ENCODE data around the gene GFPT2. TPM values are rescaled to one million over a fixed set of nuclear protein-coding genes. Genes with fewer than 3 reads are reported as not detected.

The GFPT2 gene
- total and polyA plus RNA-seq, 2 of the 8 experiments (the other 6 are each of a cell fraction or from before 2014, with no cell fraction given): 83.7 to 143 TPM

- WGBS, 2 experiments (ENCODE audit: extremely low coverage in 1 of 2, insufficient coverage in 1 of 2, insufficient read length in 1 of 2, insufficient replicate concordance in 2 of 2, low coverage in 1 of 2, low lambda C conversion rate in 2 of 2, missing lambda C conversion rate in 1 of 2): 96% methylated on average over 22 of the region's 22 CpGs; no CpG with 5 or more reads in 1 of the 2 experiments
- Histone ChIP-seq H3K14ac (ENCODE audit: insufficient read length) (no peak overlapping the region), H3K79me1 (ENCODE audit: low read depth, low read length) (peaks cover 12% of the 10 kb centered on the region), H3K4me1 (replicated peaks in 1 of 4; ENCODE audit: control insufficient read depth in 3 of 4, insufficient read depth in 4 of 4, low read length in 3 of 4) (peaks cover 2 to 19% (median 12%) of the 10 kb centered on the region in 4 experiments), H2BK120ac (replicated peaks; ENCODE audit: low read depth, low read length) (no peak overlapping the region), H2AFZ (ENCODE audit: low read length) (no peak overlapping the region), H2BK20ac (ENCODE audit: low read length) (no peak overlapping the region), H3K4me3 (ENCODE audit: extremely low read depth in 1 of 4, insufficient read depth in 2 of 4, low read depth in 3 of 4, low read length in 4 of 4) (no peak overlapping the region), H3K27me3 (replicated peaks in 1 of 4; ENCODE audit: control insufficient read depth in 3 of 4, extremely low read depth in 1 of 4, insufficient read depth in 3 of 4, low read length in 3 of 4) (no peaks in the 10 kb centered on the region), H2AK5ac (ENCODE audit: low read depth, low read length) (no peak overlapping the region), H3K56ac (replicated peaks; ENCODE audit: insufficient read length, low read depth, low read length) (no peak overlapping the region), H3K36me3 (ENCODE audit: control insufficient read depth in 2 of 4, insufficient read depth in 4 of 4, low read length in 3 of 4) (peaks cover 24 to 51% (median 42%) of the 10 kb centered on the region in 4 experiments), H3K79me2 (ENCODE audit: control insufficient read depth in 1 of 2, insufficient read depth in 2 of 2, low read length in 2 of 2) (peaks cover 8 to 36% of the 10 kb centered on the region in 2 experiments; a peak in 3 of 4 replicates), H2BK12ac (ENCODE audit: low read depth, low read length) (0 out of 2 replicates have a peak overlapping the region, but pooled peaks have one; percentile 17), H2BK5ac (ENCODE audit: low read depth, low read length) (no peak overlapping the region), H3K4me2 (ENCODE audit: insufficient read depth in 1 of 2, low read depth in 2 of 2, low read length in 2 of 2) (no peak overlapping the region), H4K5ac (ENCODE audit: insufficient read length, low read depth, low read length) (no peak overlapping the region), H3K9ac (replicated peaks in 1 of 4; ENCODE audit: extremely low read depth in 1 of 4, low read depth in 3 of 4, low read length in 3 of 4) (no peak overlapping the region), H4K91ac (replicated peaks; ENCODE audit: insufficient read length, low read length) (no peak overlapping the region), H3K18ac (ENCODE audit: extremely low read depth, low read length) (no peak overlapping the region), H3K27ac (ENCODE audit: low read depth, low read length) (no peak overlapping the region), H2BK15ac (ENCODE audit: low read length) (no peak overlapping the region), H3K9me3 (ENCODE audit: insufficient read depth in 2 of 2, low read depth in 1 of 2, low read length in 1 of 2) (no peaks in the 10 kb centered on the region), H3K4ac (replicated peaks; ENCODE audit: insufficient read length, low read depth, low read length) (no peak overlapping the region), H3K23ac (ENCODE audit: insufficient read length) (no peak overlapping the region), H4K20me1 (replicated peaks in 1 of 2; ENCODE audit: control insufficient read depth in 1 of 2, insufficient read depth in 2 of 2, low read length in 2 of 2) (peaks cover 0 to 5% of the 10 kb centered on the region in 2 experiments), H3K23me2 (ENCODE audit: low read depth, low read length) (peaks cover 1% of the 10 kb centered on the region; the same call in 1 of the 2 replicates), H4K8ac (ENCODE audit: extremely low read depth, insufficient read depth, low read length) (peak overlapping the region; percentile 79)
- POLR2A ChIA-PET (ENCODE audit: partially characterized antibody): interaction anchor here (1.0 to 10.9 kb wide), 3 partner anchors 7 to 158 kb away, joined by 3 to 146 read pairs (median 3); no protein-coding TSS in a partner anchor
- TF ChIP-seq FOSL1 (IDR thresholded peaks at IDR 0.05; ENCODE audit: insufficient read depth, low read depth, low read length) (no peak), GTF2F1 (IDR thresholded peaks at IDR 0.05; ENCODE audit: borderline replicate concordance, low read depth, low read length) (no peak), SP4 (IDR thresholded peaks at IDR 0.05; ENCODE audit: low read length) (no peak), EP300 (IDR thresholded peaks at IDR 0.05; ENCODE audit: borderline replicate concordance in 1 of 2, low read depth in 2 of 2, low read length in 2 of 2) (no peak), CBX5 (IDR thresholded peaks at IDR 0.05; ENCODE audit: low read depth, low read length) (no peak)
- CTCF ChIA-PET (ENCODE audit: partially characterized antibody): interaction anchor here (1.3 to 1.9 kb wide), 3 partner anchors 10 to 22 kb away, joined by 3 to 19 read pairs (median 5); no protein-coding TSS in a partner anchor
- no peak for DNase-seq (ENCODE audit: low read depth in 1 of 2, low spot score in 2 of 2)
- FAIRE-seq: no peak
Measured at GRCh38 chr5:180338001-180338707, 15.0 kb downstream of the GFPT2 start.

Measured in H1 (cell line).